ENCODE data around the gene SIX2.
"Not testable (repeated sequence)": the region's sequence is repeated elsewhere in the genome, so short reads cannot be mapped to it uniquely, and the experiment has no call there.

Gene SIX2

GRCh38 chr2:45009303-45009927, at the start of gene SIX2:
Gene SIX2, minus strand, starts transcription at chr2:45009452. Its CDS starts 342 bp downstream, at chr2:45009110.
- DNase-seq: peak; percentile 99

DNA sequence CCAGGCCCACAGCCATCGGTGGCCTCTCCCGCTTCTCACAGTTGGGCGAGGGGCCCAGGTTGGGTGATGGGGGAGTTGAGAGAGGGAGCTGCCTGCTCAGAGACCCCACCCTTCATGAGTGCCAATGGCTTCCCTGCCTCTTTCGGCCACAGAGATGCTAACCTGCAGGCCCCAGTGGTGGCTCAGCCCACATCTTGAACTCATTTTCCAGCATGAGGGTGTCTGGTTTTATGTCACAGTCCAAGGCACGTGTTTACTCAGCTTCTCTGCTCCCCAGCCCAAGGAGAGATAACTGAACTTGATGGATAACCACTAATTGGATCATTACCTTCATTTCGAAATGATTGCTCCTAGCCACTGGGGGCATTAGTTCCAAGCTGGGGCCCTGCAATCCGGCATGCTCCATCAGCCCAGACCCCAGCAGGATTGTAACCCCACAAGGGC, 45.9 kb upstream of the SIX2 start:
- no peak for DNase-seq

GRCh38 chr2:45053966-45054365, 44.7 kb upstream of the SIX2 start:
- no peak for DNase-seq

DNA sequence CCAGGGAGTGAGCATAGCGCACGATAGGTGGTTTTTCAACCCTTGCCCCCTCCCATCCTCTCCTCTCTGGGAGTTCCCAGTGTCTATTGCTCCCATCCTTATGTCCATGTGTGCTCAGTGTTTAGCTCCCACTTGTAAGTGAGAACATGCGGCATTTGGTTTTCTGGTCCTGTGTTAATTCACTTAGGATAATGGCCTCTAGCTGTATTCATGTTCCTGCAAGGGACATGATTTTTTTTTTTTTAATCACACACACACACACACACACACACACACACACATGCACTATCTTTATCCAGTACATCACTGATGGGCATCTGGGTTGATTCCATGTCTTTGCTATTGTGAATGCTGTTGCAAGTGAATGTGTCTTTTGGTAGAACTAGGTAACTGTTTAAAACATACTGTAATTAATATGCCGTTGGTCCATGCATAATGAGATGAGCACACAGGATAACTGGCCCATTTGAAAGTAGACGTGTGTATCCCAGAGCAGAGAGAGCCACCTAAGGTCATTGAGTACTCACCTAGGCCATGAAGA, 43.2 kb upstream of the SIX2 start:
- no peak for DNase-seq

DNA sequence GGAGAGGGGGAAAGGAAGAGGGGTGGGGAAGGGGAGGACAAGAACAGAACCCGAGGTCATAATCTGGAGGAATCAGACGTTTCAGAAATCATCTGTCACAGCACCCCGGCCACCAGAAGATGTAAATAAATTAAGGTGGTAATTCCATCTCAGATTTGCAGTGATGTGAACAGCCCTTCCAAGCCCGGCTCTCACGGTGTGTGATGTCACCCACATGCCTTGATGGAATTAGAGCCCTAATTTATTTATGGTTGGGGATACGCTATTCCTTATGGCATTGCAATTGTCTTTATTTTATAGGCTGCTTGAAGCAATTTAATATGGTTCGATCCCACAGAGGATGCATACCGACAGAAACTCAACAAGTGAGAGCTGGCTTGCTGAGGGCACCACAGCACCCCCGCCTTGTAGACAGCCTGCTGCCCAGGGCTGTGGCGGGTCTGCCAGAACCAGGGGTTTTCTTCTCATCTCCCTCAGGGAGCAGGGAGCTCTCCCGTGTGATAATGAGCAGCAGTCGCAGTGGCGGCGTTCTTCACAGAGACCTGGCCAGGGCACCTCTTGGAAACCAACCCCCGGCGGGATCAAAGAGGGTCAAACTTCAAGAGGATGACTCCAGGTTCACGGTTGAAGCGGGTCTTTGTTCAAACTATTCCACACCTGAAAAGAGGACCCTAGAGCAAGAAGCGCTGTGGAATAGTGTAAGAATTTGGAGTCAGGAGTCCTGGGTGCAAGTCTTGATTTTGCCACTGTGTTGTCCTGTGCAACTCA, 40.5 kb upstream of the SIX2 start:
- no peak for DNase-seq

DNA sequence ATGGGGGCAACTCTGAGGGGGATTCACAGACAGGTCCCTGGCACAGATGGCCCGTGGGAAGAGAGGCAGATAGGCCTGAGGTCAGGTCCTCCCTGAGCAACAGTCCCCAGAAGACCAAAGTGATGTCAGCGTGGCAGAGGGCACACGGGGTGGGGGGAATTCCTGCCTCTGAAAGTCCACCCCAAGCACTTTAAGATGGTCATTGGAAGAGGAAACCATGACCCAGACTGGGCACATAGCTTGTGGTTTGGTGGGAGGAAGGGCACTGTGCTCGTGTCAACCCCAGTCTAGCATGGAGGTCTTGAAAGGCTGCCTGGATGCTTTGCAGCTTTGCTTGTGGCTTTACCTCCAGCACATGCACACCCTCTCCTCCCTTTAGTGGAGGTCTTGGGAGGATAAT, 38.0 kb upstream of the SIX2 start:
- DNase-seq: no peak

- no peak for DNase-seq
Measured at GRCh38 chr2:45046786-45047185, 37.5 kb upstream of the SIX2 start.

DNA sequence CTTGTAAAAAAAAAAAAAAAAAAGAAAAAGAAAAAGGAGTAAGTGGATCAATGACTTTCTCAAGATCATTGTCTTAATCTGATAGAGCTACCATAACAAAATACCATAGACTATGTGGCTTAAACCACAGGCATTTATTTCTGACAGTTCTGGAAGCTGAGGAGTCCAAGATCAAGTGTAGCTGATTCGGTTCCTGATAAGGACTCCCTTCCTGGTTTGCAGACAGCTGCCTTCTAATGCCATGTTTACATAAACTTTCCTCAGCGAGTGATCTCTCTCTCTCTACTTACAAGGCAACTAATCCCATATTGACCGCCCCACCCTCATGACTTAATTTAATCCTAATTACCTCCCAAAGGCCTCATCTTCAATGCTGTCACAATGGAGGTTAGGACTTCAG, 36.5 kb upstream of the SIX2 start:
- peak; percentile 36 for DNase-seq

DNA sequence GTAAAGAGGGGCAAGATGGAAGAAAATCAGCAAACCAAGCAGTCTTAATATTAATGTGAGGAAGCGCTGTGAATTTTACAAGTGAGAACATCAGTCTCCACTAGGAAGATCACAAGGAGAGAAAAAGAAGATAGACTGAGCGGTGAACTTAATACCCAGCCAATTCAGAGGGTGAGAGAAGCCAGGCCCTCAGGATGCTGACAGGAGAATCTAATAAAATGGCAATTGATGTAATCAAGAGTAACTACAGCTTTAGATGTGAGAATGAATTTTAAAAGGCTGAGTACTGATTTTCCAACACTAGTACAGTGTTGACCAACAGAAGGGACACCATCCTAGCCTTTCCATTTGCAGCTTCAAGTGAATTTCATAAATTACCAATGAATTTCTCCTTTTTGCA, 35.7 kb upstream of the SIX2 start:
- DNase-seq: no peak

- DNase-seq: no peak
Measured at GRCh38 chr2:45043174-45043573, 33.9 kb upstream of the SIX2 start.

- DNase-seq: no peak
Measured at GRCh38 chr2:45042401-45042800, 33.1 kb upstream of the SIX2 start.

- DNase-seq: peak; percentile 83
Measured at GRCh38 chr2:45040786-45041185, 31.5 kb upstream of the SIX2 start.

DNA sequence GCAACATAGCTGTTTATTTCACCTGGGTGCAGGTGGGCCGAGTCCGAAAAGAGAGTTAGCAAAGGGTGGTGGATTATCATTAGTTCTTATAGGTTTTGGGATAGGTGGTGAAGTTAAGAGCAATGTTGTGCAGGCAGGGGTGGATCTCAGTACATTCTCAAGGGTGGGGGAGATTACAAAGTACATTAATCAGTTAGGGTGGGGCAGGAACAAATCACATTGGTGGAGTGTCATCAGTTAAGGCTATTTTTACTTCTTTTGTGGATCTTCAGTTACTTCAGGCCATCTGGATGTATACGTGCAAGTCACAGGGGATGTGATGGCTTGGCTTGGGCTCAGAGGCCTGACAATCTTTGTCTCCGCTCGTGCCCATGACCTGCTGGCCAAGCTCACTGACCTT, 30.6 kb upstream of the SIX2 start:
- DNase-seq: not testable (repeated sequence)

GRCh38 chr2:45038861-45039260, 29.6 kb upstream of the SIX2 start:
- DNase-seq: not testable (repeated sequence)

GRCh38 chr2:45033302-45033701, 24.1 kb upstream of the SIX2 start:
- no peak for DNase-seq

- no peak for DNase-seq
Measured at GRCh38 chr2:45031028-45031427, 21.8 kb upstream of the SIX2 start.

DNA sequence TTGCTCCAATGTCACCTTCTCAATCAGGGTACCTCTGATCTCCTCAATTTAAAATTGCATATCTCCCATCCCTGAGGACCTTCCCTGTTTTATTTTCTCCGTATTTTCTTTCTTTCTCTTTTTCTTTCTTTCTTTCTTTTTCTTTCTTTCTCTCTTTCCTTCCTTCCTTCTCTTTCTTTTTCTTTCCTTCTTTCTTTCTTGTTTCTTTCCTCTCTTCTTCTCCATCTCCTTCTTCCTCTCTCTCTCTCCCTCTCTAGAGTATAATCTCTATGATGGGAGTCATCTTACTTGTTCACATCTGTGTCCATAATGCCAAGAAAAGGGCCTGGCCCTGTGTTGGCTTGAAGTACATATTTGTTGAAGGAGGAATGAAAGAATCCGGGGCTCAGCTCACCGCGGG, 21.3 kb upstream of the SIX2 start:
- DNase-seq: no peak

- no peak for DNase-seq
Measured at GRCh38 chr2:45029215-45029614, 20.0 kb upstream of the SIX2 start.

GRCh38 chr2:45028276-45028675, 19.0 kb upstream of the SIX2 start:
- DNase-seq: no peak

DNA sequence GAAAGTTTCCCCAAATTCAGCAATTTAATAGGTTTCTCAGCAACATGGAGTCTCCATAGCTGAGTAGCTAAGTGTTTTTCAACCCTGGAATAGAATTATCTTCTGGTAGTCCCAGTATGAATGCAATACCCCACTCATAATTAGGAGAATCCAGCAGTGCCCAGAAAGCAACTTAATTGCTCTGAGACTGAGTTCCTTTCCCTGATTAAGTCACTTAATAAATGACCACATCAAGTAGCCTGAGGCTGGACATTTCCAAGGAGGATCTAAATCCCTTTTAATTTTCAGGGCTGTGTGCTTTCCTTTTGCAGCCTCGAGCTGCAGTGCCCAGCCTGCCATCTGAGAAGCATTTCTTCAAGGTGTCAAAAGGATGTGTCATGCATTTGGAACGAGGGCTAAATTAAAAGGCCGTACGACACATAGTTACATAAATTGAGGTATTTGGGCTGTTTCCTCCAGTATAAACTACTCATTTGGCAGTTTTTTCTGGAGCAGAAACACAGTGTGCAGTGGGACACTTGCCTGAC, 17.7 kb upstream of the SIX2 start:
- no peak for DNase-seq

DNA sequence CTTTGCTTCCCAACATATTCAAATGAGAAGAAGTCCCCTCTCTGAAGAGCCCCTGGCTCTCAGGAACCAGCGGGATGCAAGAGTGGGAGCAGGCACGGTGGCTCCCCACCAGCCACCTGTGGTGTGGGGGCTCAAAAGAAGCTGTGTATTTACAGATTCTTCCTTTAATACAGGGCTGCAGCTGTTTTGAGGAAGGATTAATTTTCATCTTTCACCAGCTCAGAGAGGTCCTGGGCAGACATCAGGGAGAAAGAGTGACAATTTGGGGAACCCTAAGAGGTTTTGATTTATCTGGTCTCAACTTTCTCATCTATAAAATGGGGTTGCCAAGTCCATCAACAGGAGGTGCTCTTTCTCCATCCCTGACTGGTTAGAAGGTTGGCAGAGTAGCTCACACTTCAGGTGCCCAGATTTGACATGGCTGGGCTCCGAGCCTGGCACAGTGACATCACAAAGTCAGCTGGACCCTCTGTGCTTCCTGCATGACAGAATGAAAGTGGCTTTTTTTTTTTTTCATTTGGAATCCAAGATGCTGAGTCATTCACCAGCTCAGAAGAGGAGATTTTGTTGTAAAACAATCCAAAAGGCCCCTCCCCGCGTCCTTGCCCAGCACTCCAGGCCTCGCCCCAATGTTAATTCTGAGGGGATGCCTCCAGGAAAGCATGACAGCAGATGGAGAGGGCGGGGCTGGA, 15.5 kb upstream of the SIX2 start:
- DNase-seq: peak; percentile 47

GRCh38 chr2:45024097-45024496, 14.8 kb upstream of the SIX2 start:
- no peak for DNase-seq

DNA sequence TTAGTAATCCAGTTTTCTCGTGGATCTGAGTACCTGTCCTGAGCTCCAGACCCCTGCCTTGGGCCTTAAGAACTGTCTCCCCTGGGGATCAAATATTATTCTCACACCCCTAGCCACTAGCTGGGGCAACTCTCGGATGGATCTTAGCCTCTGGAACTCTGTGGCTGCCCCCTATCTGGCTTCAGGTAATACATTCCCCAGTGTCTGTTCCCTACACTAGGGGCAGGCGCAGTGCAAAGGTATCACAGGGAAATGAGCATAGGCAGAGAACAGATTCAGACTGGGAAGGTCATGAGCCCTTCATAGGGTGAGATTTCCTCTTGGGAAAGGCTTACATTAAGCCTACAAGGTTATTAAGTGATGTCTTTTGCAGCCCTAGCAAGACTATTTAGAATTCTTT, 11.2 kb upstream of the SIX2 start:
- no peak for DNase-seq

GRCh38 chr2:45018023-45018422, 8.8 kb upstream of the SIX2 start:
- no peak for DNase-seq

Measured in DMS53 (cell line).